Stomach (tissue), 9 donors: ENCODE results near the gene CNPY4. TPM values are rescaled to one million over a fixed set of nuclear protein-coding genes. Genes with fewer than 3 reads are reported as not detected.

Experiments
- DNase-seq, 2 donors: peaks; one replicate each; pipeline versions ENCODE4 v3.0.0 to v3.0.0-alpha.2; 2013 to 2019
- H3K27ac ChIP-seq, 5 donors: fragments of 200-600 bp in 4 of 5; sonication (generic) in 4 of 5; one replicate each; pipeline ENCODE4 v1.5.1; 2013 to 2019; ENCODE audit warnings: mild to moderate bottlenecking in 1 of 5, moderate library complexity in 1 of 5
- H3K27me3 ChIP-seq, 3 donors: fragments of 200-600 bp; sonication (generic); one replicate each; pipeline ENCODE4 v1.5.1; 2017 to 2019; ENCODE audit warnings: mixed run types in 1 of 3
- H3K36me3 ChIP-seq, 4 donors: fragments of 200-600 bp; sonication (generic); 1 replicate in 3 of 4; 2 replicates in 1 of 4; pipeline ENCODE4 v1.5.1; 2016 to 2019
- H3K4me1 ChIP-seq, 4 donors: fragments of 200-600 bp; sonication (generic); one replicate each; pipeline ENCODE4 v1.5.1; 2016 to 2019
- H3K4me3 ChIP-seq, 4 donors: fragments of 200-600 bp; sonication (generic) in 3 of 4; one replicate each; pipeline ENCODE4 v1.5.1; 2016 to 2019; ENCODE audit warnings: mild to moderate bottlenecking in 1 of 4
- H3K9me3 ChIP-seq, 4 donors: fragments of 200-600 bp; sonication (generic); one replicate each; pipeline ENCODE4 v1.5.1; 2016 to 2019
- EP300 ChIP-seq: sonication (generic); formaldehyde crosslinking; IDR thresholded peaks from one replicate; pipeline ENCODE4 v1.6.1; 2017; ENCODE audit warnings: antibody characterized with exemption
- POLR2A ChIP-seq, 4 donors: fragments of 450-650 bp; IDR thresholded peaks; one replicate each; pipeline ENCODE4 v1.6.1; 2016; ENCODE audit warnings: antibody characterized with exemption in 4 of 4, control low read depth in 2 of 4, mild to moderate bottlenecking in 1 of 4, moderate library complexity in 1 of 4
- POLR2AphosphoS5 ChIP-seq, 3 donors: sonication (generic); formaldehyde crosslinking; IDR thresholded peaks; one replicate each; pipeline ENCODE4 v1.6.1; 2016; ENCODE audit warnings: antibody characterized with exemption in 3 of 3
- WGBS, 5 donors: extraction: QIAGEN DNeasy Blood & Tissue Kit in 3 of 5; methylation state at CpG; one replicate each; pipeline versions ENCODE4 v1.1.5 to v1.1.7; 2013 to 2018; 5-methylcytosine and 5-hydroxymethylcytosine counted together
- intact Hi-C: fragments of 100-400 bp; cut with DNase I; formaldehyde crosslinking; loops from one replicate; pipeline ENCODE4 v1.15.1; 2023; ENCODE audit warnings: low total_unique reads
- polyA plus RNA-seq, 3 donors: library from polyadenylated mRNA; stranded (reverse); fragments of 200-250 nt; gene quantifications; one replicate each; pipeline ENCODE4 v1.2.3, GENCODE V29; 2013
- total RNA-seq, 5 donors: library from RNA; depleted of rRNA; stranded (reverse); fragments of >200 nt; gene quantifications; one replicate each; pipeline versions ENCODE4 v1.1.0 to v1.2.3, GENCODE V29; 2014 to 2016
- TF ChIP-seq, protein P1 (sequence below), 7 experiments: fragments of 450-650 bp in 4 of 7; fragments of 200-600 bp in 3 of 7; sonication (generic) in 3 of 7; IDR thresholded peaks; one replicate each; pipeline ENCODE4 v1.5.1; 2016 to 2019; ENCODE audit warnings: antibody characterized with exemption in 7 of 7, control low read depth in 2 of 7, mild to moderate bottlenecking in 1 of 7
- donor health status: healthy with polysubstance abuse.
- donor health status: Bipolar disorder and iron deficiency.
- donor health status: healthy.

Gene CNPY4
- total and polyA plus RNA-seq, 8 donors: 0.45 to 10.6 (median 6.0) TPM

GRCh38 chr7:100169147-100169850, 49.9 kb downstream of the CNPY4 start:
- Histone ChIP-seq H3K27me3 (peaks cover 9 to 79% (median 19%) of the 10 kb centered on the region in 3 donors), H3K4me3 (no peak overlapping the region), H3K36me3 (no peaks in the 10 kb centered on the region), H3K9me3 (no peaks in the 10 kb centered on the region), H3K27ac (no peak overlapping the region), H3K4me1 (peaks cover 26 to 45% (median 33%) of the 10 kb centered on the region in 4 donors)
- TF ChIP-seq, protein P1, sequence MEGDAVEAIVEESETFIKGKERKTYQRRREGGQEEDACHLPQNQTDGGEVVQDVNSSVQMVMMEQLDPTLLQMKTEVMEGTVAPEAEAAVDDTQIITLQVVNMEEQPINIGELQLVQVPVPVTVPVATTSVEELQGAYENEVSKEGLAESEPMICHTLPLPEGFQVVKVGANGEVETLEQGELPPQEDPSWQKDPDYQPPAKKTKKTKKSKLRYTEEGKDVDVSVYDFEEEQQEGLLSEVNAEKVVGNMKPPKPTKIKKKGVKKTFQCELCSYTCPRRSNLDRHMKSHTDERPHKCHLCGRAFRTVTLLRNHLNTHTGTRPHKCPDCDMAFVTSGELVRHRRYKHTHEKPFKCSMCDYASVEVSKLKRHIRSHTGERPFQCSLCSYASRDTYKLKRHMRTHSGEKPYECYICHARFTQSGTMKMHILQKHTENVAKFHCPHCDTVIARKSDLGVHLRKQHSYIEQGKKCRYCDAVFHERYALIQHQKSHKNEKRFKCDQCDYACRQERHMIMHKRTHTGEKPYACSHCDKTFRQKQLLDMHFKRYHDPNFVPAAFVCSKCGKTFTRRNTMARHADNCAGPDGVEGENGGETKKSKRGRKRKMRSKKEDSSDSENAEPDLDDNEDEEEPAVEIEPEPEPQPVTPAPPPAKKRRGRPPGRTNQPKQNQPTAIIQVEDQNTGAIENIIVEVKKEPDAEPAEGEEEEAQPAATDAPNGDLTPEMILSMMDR (IDR thresholded peaks at IDR 0.05): no peak
- TF ChIP-seq POLR2A (IDR thresholded peaks at IDR 0.05) (no peak), EP300 (no peak), POLR2AphosphoS5 (IDR thresholded peaks at IDR 0.05) (no peak)
- intact Hi-C loops: no loop called here
- no peak for DNase-seq
- 77 to 86% (median 82%) methylated on average over 11 of the region's 11 CpGs for WGBS, 5 donors

GRCh38 chr7:100170101-100170897, 50.9 kb downstream of the CNPY4 start:
- intact Hi-C loops: no loop called here
- Histone ChIP-seq H3K4me1 (peaks cover 26 to 45% (median 33%) of the 10 kb centered on the region in 4 donors), H3K9me3 (no peaks in the 10 kb centered on the region), H3K4me3 (no peak overlapping the region), H3K36me3 (no peaks in the 10 kb centered on the region), H3K27ac (no peak overlapping the region), H3K27me3 (peaks cover 9 to 76% (median 19%) of the 10 kb centered on the region in 3 donors)
- no peak for TF ChIP-seq POLR2A (IDR thresholded peaks at IDR 0.05)
- TF ChIP-seq, protein P1 (IDR thresholded peaks at IDR 0.05): no peak
- no peak for TF ChIP-seq EP300
- TF ChIP-seq POLR2AphosphoS5 (IDR thresholded peaks at IDR 0.05): no peak
- 79 to 90% (median 87%) methylated on average over 11 of the region's 11 CpGs for WGBS, 5 donors
- no peak for DNase-seq

GRCh38 chr7:100171087-100171681, 51.8 kb downstream of the CNPY4 start:
- DNase-seq: peak in 1 of 2 donors; percentile 74
- no peak overlapping the region for H3K27ac ChIP-seq
- WGBS, 5 donors: 2 to 15% (median 5%) methylated on average over 20 to 61 of the region's 61 CpGs
- no peaks in the 10 kb centered on the region for H3K9me3 ChIP-seq
- H3K27me3 ChIP-seq: peaks cover 9 to 69% (median 19%) of the 10 kb centered on the region in 3 donors
- no peaks in the 10 kb centered on the region for H3K36me3 ChIP-seq
- peaks cover 26 to 45% (median 33%) of the 10 kb centered on the region in 4 donors for H3K4me1 ChIP-seq
- H3K4me3 ChIP-seq: peak overlapping the region; percentile 45 to 56 (median 48)
- TF ChIP-seq POLR2AphosphoS5 (IDR thresholded peaks at IDR 0.05): no peak
- no peak for TF ChIP-seq EP300
- TF ChIP-seq POLR2A (IDR thresholded peaks at IDR 0.05): no peak
- TF ChIP-seq, protein P1 (IDR thresholded peaks at IDR 0.05): no peak
- intact Hi-C loops: no loop called here

DNA sequence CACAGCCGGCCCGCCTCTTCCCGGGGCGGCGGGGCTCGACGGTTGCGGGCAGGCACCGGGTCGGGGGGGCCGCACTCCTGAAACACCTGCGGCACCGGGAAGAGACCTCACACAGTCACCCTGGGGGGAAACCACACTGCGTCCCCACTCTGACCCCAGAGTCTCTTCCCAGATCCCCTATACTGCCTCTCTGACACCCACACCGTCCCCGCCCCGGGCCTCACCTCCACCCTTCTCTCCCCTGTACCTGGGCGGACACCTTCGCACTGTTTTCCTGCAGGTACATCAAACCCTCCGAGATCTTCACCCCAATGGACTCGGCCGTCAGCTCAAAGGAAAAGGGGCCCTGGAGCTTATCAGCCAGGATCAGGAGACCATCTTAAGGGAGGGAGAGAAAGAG, 52.4 kb downstream of the CNPY4 start:
- TF ChIP-seq POLR2A (IDR thresholded peaks at IDR 0.05): no peak
- TF ChIP-seq EP300: no peak
- no peaks in the 10 kb centered on the region for H3K36me3 ChIP-seq
- H3K4me1 ChIP-seq: peaks cover 28 to 46% (median 33%) of the 10 kb centered on the region in 4 donors
- no peak for DNase-seq
- peaks cover 9 to 62% (median 19%) of the 10 kb centered on the region in 3 donors for H3K27me3 ChIP-seq
- intact Hi-C loops: no loop called here
- H3K9me3 ChIP-seq: no peaks in the 10 kb centered on the region
- peak overlapping the region; percentile 45 to 56 (median 48) for H3K4me3 ChIP-seq
- no peak overlapping the region for H3K27ac ChIP-seq
- WGBS, 5 donors: 19 to 65% (median 28%) methylated on average over 8 to 22 of the region's 22 CpGs
